ENCODE data around the gene LY86. TPM values are rescaled to one million over a fixed set of nuclear protein-coding genes. Genes with fewer than 3 reads are reported as not detected.
A peak's percentile ranks its signal among the peaks of the same experiment; 100 is the strongest.
"Not testable (repeated sequence)": the region's sequence is repeated elsewhere in the genome, so short reads cannot be mapped to it uniquely, and the experiment has no call there.

LY86 gene
- total RNA-seq, 2 donors from 2014 or later, result 0.96 to 2.4 TPM

DNA sequence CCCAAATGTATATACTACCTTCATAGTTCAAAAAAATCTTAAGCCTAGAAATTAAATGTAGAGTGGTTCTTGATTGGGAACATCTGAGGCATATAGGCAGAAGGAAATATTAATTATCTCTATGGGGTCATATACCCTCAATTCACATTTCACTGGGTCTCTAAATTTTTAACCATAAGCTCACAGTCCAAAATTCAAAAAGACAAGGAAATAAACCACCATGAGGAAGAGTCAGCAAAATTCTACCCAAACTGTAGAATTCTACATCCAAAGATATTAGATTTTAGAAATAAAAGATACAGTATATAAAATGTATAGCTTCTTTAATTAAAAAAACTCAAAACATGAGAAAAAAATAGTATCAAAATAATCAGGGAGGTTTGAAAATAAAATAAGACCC is 15.5 kb downstream of the LY86 start:
- H3K9me3 Mint-ChIP-seq, result peaks cover 0 to 14% of the 10 kb centered on the region in 2 donors

DNA sequence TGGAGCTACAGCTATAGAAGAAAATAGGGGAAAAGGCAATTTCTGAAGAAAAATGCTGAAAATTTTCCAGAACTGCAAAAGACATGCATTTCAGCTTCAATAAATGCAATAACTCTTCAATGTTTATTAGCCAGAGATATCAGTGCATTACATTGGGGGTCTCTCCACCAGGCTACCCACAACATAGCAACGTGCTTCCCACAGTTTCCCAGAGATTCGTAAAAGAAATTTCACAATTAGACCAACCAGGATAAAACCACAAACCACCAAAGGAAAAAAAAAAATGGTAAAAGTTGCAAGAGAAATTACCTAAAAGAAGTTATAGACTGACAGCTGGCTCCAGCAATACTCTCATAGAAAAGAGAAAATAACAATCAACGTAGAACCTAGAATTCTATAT is 16.0 kb downstream of the LY86 start:
- Mint-ChIP-seq H3K36me3 (peaks cover 4 to 16% of the 10 kb centered on the region in 2 donors), H3K9me3 (peaks cover 0 to 14% of the 10 kb centered on the region in 2 donors), H3K27ac (no peak overlapping the region)
- DNase-seq (ENCODE audit: low spot score in 2 of 2) (no peak), ATAC-seq (no peak)

More for the DNA sequence above, 15.5 kb downstream of the LY86 start:
- no peak for ATAC-seq
- Mint-ChIP-seq H3K36me3 (peaks cover 4 to 16% of the 10 kb centered on the region in 2 donors), H3K27ac (no peak overlapping the region)
- DNase-seq (ENCODE audit: low spot score in 2 of 2), result no peak

DNA sequence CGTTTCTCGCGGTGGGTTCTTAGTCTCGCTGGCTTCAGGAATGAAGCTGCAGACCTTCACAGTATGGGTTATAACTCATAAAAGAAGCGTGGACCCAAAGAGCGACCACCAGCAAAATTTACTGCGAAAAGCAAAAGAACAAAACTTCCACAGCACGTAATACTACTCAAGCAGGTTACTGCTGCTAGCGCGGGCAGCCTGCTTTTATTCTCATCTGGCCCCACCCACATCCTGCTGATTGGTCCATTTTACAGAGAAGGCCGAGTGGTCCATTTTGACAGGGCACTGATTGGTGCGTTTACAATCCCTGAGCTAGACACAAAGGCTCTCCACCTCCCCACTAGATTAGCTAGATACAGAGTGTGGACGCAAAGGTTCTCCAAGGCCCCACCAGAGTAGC is 17.4 kb downstream of the LY86 start:
- no peak for DNase-seq (ENCODE audit: low spot score in 2 of 2)
- H3K36me3 Mint-ChIP-seq, result peaks cover 4 to 12% of the 10 kb centered on the region in 2 donors
- peaks cover 0 to 13% of the 10 kb centered on the region in 2 donors for H3K9me3 Mint-ChIP-seq
- no peak overlapping the region for H3K27ac Mint-ChIP-seq
- no peak for ATAC-seq

DNA sequence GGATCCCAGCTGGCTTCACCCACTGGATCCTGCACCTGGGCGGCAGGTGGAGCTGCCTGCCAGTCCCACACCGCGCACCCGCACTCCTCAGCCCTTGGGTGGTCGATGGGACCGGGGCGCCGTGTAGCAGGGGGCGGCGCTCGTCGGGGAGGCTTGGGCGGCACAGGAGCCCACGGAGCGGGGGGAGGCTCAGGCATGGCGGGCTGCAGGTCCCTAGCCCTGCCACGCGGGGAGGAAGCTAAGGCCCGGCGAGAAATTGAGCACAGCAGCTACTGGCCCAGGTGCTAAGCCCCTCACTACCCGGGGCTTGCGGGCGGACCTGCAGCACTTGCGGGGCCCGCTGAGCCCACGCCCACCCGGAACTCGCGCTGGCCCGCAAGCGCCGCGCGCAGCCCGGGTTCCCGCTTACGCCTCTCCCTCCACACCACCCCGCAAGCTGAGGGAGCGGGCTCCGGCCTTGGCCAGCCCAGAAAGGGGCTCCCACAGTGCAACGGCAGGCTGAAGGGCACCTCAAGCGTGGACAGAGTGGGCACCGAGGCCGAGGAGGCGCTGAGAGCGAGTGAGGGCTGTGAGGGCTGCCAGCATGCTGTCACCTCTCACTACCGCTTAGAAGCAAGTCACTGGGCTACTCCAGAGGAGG is 18.0 kb downstream of the LY86 start:
- H3K27ac Mint-ChIP-seq; H3K9me3 Mint-ChIP-seq; H3K36me3 Mint-ChIP-seq; ATAC-seq; DNase-seq (ENCODE audit: low spot score in 2 of 2): not testable (repeated sequence)

DNA sequence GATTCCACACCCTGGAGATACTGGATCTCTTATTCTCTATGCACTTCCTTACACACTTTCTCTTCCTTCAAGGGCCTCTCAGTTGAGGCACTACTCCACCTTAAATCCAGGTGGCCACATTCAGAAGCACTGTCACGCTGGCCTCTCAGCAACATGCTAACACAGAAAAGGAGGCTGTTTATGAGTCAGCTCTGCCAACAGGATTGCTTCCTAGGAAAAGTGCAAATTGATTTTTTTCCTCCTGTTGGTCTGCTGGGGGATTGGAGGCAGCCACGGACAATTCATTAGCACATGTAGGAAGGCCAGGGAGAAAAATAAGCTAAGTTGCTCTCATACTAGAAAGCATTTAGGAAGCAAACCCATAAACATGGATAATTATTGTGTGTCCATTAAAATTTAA is 20.9 kb downstream of the LY86 start:
- H3K27ac Mint-ChIP-seq, result peak overlapping the region in 1 of 2 donors; percentile 77

DNA sequence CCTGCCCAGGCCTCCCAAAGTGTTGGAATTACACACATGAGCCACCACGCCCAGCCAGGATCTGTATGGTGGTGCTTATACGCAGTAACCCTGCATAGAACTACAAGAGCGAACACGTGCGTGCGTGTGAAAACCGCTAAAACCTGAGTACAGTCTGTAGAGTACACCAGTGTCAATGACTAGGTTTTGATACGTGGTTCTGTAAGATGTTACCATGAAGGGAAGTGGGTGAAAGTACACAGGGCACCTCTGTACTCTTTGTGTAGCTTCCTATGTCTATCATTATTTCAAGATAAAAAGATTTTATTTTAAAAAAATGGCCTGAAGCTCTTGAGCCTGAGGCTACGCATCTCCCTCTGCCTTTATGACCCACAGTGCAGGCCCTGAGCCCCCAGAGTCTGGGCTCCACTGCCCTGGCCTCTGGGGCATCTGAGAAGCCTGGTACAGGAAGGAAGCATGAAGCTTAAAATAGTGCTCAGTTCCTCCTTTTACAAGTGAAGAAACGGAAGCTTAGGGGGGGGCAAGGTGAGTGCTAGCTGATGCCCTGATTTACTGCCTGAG is 21.6 kb downstream of the LY86 start:
- Mint-ChIP-seq H3K9me3 (peaks cover 0 to 4% of the 10 kb centered on the region in 2 donors), H3K36me3 (peaks cover 11 to 16% of the 10 kb centered on the region in 2 donors), H3K27ac (peak overlapping the region; percentile 50 to 77)
- DNase-seq (ENCODE audit: low spot score in 2 of 2), result no peak
- peak; percentile 54 to 81 for ATAC-seq

More for the DNA sequence above, 20.9 kb downstream of the LY86 start:
- H3K36me3 Mint-ChIP-seq, result peaks cover 11 to 16% of the 10 kb centered on the region in 2 donors
- H3K9me3 Mint-ChIP-seq, result peaks cover 0 to 6% of the 10 kb centered on the region in 2 donors
- ATAC-seq, result no peak
- no peak for DNase-seq (ENCODE audit: low spot score in 2 of 2)

DNA sequence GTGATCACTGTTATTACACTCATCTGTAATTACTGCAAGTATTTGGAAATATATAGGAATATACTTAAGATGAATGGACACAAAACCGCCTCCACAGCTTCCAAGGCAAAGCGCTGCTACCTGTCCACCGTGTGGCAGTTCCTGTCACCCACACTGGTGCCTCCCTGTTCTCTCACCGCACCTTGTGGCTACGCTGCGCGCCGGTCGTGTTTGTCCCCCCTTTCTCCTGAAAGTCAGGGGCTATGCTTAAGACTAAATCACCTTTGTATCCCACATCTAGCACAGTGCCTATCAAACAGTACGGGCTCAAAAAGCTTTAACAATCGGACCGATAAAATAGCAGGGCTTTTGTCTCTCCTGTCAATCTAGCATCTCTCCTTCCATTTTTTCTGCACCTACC is 23.0 kb downstream of the LY86 start:
- H3K36me3 Mint-ChIP-seq, result peaks cover 11 to 16% of the 10 kb centered on the region in 2 donors
- ATAC-seq, result no peak
- peak overlapping the region in 1 of 2 donors; percentile 33 for H3K27ac Mint-ChIP-seq
- no peak for DNase-seq (ENCODE audit: low spot score in 2 of 2)
- H3K9me3 Mint-ChIP-seq, result peaks cover 0 to 4% of the 10 kb centered on the region in 2 donors

DNA sequence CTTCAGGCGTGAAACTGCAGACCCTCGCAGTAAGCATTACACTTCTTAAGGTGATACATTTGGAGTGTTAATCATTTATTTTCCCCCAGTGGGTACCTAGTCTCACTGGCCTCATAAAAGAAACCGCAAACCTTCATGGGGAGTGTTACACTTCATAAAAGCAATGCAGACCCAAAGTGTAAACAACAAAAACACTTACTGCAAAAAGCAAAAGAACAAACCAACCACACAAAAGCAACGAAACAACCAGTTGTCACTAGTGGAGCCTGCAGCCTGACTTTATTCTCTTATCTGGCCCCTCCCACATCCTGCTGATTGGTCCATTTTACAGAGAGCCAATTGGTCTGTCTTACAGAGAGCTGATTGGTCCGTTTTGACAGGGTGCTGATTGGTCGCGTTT is 23.8 kb downstream of the LY86 start:
- H3K9me3 Mint-ChIP-seq, result peaks cover 0 to 4% of the 10 kb centered on the region in 2 donors
- no peak overlapping the region for H3K27ac Mint-ChIP-seq
- H3K36me3 Mint-ChIP-seq, result peaks cover 11 to 16% of the 10 kb centered on the region in 2 donors
- DNase-seq (ENCODE audit: low spot score in 2 of 2), result no peak
- ATAC-seq, result no peak

DNA sequence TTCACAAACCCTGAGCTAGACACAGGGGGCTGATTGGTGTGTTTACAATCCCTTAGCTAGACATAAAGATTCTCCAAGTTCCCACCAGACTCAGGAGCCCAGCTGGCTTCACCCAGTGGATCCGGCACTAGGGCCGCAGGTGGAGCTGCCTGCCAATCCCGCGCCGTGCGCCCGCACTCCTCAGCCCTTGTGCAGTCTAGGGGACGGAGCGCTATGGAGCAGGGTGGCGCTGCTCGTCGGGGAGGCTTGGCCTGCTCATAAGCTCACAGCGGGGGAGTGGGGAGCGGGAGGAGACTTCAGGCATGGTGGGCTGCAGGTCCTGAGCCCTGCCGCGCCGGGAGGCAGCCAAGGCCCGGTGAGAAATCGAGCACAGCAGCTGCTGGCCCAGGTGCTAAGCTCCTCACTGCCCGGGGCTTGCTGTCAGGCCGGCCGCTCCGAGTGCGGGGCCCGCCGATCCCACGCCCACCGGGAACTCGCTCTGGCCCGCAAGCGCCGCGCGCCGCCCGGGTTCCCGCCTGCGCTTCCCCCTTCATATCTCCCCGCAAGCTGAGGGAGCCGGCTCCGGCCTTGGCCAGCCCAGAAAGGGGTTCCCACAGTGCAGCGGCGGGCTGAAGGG is 24.7 kb downstream of the LY86 start:
- H3K9me3 Mint-ChIP-seq; DNase-seq (ENCODE audit: low spot score in 2 of 2); ATAC-seq; H3K27ac Mint-ChIP-seq: not testable (repeated sequence)
- H3K36me3 Mint-ChIP-seq, result peaks cover 11 to 16% of the 10 kb centered on the region in 2 donors

DNA sequence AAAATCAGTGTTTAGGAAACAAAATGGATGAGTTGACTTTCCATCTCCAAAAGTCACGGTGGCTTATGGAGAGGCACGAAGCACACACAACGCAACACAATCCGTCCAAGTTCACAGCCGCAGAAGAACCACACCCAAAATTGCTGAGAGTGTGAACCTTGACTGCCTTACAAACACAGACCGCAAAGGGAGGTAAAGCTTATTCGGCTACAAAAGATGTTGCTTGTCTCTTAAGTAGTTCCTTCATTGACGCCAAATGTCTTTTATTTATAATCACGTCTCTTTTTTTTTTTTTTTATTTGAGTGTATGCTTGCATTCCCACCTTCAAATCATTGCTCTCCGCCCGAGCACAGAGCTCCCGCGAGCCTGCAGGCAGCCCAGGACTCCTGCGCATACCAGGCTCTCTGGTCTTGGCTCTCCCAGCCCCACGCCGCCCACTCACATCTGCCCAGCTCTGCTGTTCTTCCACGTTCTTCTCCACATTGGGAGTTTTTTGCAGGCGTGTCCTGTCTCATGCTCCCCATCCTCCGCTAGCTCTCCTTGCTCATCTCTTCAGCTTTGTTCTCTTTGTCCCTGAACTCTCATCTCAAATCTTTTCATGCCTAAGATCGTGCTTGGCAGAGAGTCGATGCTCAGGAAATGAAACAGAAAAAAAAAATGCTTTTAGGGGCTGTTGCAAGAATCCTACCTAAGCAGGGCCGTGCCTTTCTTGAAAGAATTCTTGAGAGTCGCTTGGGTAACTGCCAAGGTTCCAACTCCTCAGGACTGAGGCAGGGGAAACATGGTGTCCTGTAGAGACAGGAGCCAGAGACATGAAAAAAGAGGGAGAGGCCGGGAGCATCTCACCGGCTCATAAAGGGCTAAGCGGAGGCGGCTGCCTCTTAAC is 25.8 kb downstream of the LY86 start:
- ATAC-seq, result peak; percentile 47 to 71
- DNase-seq (ENCODE audit: low spot score in 2 of 2), result no peak
- Mint-ChIP-seq H3K36me3 (peaks cover 11 to 16% of the 10 kb centered on the region in 2 donors), H3K9me3 (peaks cover 0 to 4% of the 10 kb centered on the region in 2 donors), H3K27ac (peak overlapping the region; percentile 62 to 78)

DNA sequence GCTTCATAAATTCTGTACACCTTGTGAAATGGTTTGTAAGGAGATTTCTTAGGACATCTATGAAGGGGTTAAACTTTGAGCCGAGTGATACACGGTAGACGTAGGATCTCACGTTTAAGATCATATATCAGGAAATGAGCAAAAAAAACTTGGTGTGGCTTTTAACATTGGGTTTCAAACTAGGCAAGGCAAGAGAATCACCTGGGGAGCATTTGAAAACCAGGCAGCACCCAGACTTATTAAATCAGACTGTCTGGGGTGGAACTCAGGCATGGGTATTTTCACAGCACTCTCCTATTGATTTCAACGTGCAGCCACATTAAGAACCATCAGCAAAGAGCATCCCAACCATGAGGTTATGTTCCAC is 26.4 kb downstream of the LY86 start:
- Mint-ChIP-seq H3K36me3 (peaks cover 11 to 16% of the 10 kb centered on the region in 2 donors), H3K27ac (peak overlapping the region; percentile 62 to 78), H3K9me3 (peaks cover 0 to 4% of the 10 kb centered on the region in 2 donors)
- peak; percentile 11 to 31 for ATAC-seq
- no peak for DNase-seq (ENCODE audit: low spot score in 2 of 2)

DNA sequence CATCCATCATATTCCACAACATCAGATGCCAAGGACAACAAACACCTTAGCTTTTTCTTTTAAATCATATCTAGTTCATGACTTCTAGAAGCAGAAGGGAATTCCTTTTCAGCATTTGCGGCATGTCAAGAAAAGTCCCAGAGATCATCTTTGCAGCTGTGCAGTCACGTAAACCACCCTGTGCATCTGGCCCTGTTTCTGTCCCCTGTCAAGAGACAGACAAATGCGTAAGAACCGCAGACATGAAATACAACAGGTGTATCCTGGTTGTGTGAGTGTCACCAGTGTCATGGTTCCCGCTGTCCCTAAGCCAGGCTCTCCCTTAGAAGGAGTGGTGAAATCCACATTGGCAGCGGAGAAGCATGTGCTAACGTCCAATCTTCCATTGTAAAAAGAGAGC is 28.1 kb downstream of the LY86 start:
- peaks cover 0 to 4% of the 10 kb centered on the region in 2 donors for H3K9me3 Mint-ChIP-seq
- no peak for DNase-seq (ENCODE audit: low spot score in 2 of 2)
- no peak overlapping the region for H3K27ac Mint-ChIP-seq
- H3K36me3 Mint-ChIP-seq, result peaks cover 11 to 14% of the 10 kb centered on the region in 2 donors
- ATAC-seq, result no peak

DNA sequence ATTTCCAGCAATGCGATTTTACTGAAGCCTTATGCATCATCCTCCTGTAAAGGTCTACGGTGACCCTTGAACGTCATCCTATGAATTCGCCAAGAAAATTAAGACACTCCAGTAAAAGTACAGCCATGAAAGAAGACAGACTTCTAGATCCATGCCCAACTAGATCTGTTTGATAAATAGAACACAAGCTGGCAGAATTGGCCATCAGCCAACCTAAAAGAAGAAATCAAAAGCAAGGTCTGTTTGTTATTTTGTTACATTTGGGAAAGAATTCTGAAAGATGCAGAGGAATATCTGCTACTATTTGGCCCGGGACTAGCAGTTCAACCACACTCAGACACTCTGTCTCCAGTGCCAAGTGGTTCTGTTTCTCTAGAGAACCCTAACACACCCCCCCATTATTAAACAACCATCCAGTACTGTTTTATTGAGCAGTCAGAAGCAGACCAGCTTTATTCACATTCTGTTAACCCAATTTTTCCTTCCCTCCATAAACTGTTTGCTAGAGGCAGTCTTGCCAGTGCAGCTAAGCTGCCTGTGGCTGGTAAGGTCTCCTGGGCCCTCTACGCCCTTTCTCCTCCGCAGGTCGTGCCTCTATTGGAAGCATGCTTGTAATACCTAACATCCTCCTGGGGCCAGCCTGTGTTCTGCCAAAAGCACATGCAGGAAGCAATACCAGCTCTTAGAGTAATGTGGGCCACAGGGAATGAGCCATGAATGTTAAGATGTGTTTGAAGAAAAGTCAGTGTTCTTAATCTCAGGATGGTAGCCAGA is 30.7 kb downstream of the LY86 start:
- no peaks in the 10 kb centered on the region for H3K36me3 Mint-ChIP-seq
- DNase-seq (ENCODE audit: low spot score in 2 of 2), result no peak
- H3K9me3 Mint-ChIP-seq, result peaks cover 0 to 6% of the 10 kb centered on the region in 2 donors
- no peak for ATAC-seq
- peak overlapping the region in 1 of 2 donors; percentile 24 for H3K27ac Mint-ChIP-seq

DNA sequence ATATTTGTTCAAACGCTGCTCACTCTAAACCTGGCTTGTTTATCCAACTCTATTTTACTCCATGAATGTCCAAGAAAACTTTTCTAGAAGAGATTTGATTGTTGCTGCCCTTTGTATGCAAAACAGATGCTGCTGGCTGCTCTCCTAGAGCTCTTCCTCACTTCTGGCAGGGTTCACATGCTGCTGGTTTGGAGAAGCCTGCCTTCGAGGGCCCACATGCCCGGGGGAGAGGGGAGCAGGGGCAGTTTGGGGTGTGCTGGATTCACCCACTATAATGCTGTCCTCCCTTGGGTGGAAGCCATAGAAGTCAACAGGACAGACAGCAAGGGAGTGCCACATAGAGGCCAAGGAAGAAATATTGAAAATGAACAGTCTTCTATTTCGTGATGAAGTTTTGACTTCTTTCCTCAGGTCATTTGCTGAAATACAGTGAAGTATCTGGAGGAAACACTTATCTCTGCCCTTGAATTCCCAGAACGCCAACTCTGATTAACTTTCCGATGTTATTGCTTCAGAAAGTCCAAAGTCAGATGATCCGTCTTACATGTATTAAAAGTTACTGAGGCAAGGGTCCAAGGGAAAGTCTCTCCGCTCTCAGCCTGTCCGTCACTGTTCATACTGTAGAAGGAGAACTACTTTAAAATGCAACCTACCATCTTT is 32.4 kb downstream of the LY86 start:
- no peaks in the 10 kb centered on the region for H3K36me3 Mint-ChIP-seq
- ATAC-seq, result no peak
- H3K9me3 Mint-ChIP-seq, result peaks cover 0 to 6% of the 10 kb centered on the region in 2 donors
- no peak for DNase-seq (ENCODE audit: low spot score in 2 of 2)
- no peak overlapping the region for H3K27ac Mint-ChIP-seq

DNA sequence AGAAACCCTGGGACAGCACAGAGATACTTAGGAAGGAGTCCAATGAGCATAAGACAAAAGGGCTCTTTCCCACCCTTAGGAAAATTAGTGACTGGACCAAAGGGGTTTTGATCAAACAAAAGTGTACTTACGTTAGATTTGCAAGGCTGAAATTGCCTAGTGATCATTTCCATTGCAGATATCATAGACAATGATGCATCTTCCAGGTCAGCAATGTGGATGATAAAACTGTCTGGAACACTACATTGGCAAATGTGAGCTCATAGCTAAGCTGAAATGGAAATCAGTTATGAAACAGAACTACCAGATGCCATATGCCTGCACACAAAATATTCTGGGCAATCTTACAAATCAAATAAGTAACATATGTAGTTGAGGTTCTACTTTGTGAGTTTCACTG is 34.0 kb downstream of the LY86 start:
- Mint-ChIP-seq H3K36me3 (no peaks in the 10 kb centered on the region), H3K9me3 (peaks cover 0 to 6% of the 10 kb centered on the region in 2 donors), H3K27ac (no peak overlapping the region)
- ATAC-seq (no peak), DNase-seq (ENCODE audit: low spot score in 2 of 2) (no peak)

DNA sequence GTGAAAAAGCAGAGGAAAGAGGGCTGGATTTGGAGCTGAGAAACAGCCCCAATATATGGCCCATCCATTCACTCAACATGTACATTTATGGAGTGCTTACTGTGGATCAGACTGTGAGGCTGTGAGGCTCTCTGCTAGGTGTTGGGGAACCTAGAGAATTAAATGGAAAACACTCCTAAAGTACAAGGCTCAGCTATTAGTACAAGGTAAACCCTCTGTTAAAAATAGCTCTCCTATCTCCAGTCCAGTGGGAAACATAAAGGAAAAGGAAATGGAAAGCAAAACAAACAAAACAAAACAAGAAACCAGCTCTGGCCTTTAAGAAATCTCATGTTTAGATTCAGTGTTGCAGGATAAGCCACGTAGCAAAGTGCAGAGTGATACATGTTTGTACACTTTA is 35.0 kb downstream of the LY86 start:
- Mint-ChIP-seq H3K9me3 (peaks cover 0 to 6% of the 10 kb centered on the region in 2 donors), H3K36me3 (no peaks in the 10 kb centered on the region), H3K27ac (no peak overlapping the region)
- DNase-seq (ENCODE audit: low spot score in 2 of 2), result no peak
- no peak for ATAC-seq

All from activated naive CD4-positive, alpha-beta T cell treated with anti-CD3 and anti-CD28 coated beads, Interleukin-2, amount 50 U/mL, for 72 hours (primary cell).